HepG2 (cell line): ENCODE data around the gene FAM219A. TPM values are rescaled to one million over a fixed set of nuclear protein-coding genes. Genes with fewer than 3 reads are reported as not detected.

ENCODE experiments used
- CBX1 ChIP-seq: IDR thresholded peaks from one replicate; pipeline ENCODE4 v1.6.1; 2016; ENCODE audit warnings: antibody characterized with exemption, low read depth
- EZH2 ChIP-seq: conservative IDR thresholded peaks from 2 replicates; pipeline ENCODE4 v1.6.1; 2012; ENCODE audit warnings: mild to moderate bottlenecking, low read depth, low read length, moderate library complexity
- GTF3A ChIP-seq: sonication (generic); formaldehyde crosslinking; conservative IDR thresholded peaks from 2 replicates; pipeline ENCODE4 v1.4.0; 2020; ENCODE audit warnings: mild to moderate bottlenecking, missing genetic modification reagents
- KLF6 ChIP-seq: IDR thresholded peaks from 2 replicates; pipeline ENCODE4 v1.8.0; 2016; ENCODE audit warnings: missing biosample characterization, missing genetic modification reagents
- MIXL1 ChIP-seq: IDR thresholded peaks from 2 replicates; pipeline ENCODE4 v1.6.1; 2016
- NR2F6 ChIP-seq, 2 experiments: IDR thresholded peaks; 2 replicates each; pipeline ENCODE4 v1.6.1; 2016; ENCODE audit warnings: antibody characterized with exemption in 1 of 2, mild to moderate bottlenecking in 1 of 2
- PAX8 ChIP-seq: sonication (generic); formaldehyde crosslinking; IDR thresholded peaks from 2 replicates; pipeline ENCODE4 v1.8.0; 2022; ENCODE audit warnings: mild to moderate bottlenecking, missing genetic modification reagents, borderline replicate concordance
- SMARCE1 ChIP-seq: fragments of 450-650 bp; IDR thresholded peaks from 2 replicates; pipeline ENCODE4 v1.6.1; 2017; ENCODE audit warnings: borderline replicate concordance
- STAT5B ChIP-seq: sonication (generic); formaldehyde crosslinking; IDR thresholded peaks from 2 replicates; pipeline ENCODE4 v1.4.0; 2020; ENCODE audit warnings: missing genetic modification reagents
- SUZ12 ChIP-seq: fragments of 150-350 bp; IDR thresholded peaks from 2 replicates; pipeline ENCODE4 v1.6.1; 2014; ENCODE audit warnings: low read depth, low read length
- U2AF1 ChIP-seq: fragments of 200-400 bp; formaldehyde crosslinking; optimal IDR thresholded peaks from 2 replicates; pipeline ENCODE3; 2017; ENCODE audit warnings: mild to moderate bottlenecking, low read depth, low read length
- YEATS2 ChIP-seq: sonication (generic); formaldehyde crosslinking; IDR thresholded peaks from 2 replicates; pipeline ENCODE4 v1.4.0; 2020; ENCODE audit warnings: missing genetic modification reagents, borderline replicate concordance
- ZC3H4 ChIP-seq: sonication (generic); formaldehyde crosslinking; IDR thresholded peaks from 2 replicates; pipeline ENCODE4 v1.4.0; 2020; ENCODE audit warnings: missing genetic modification reagents, borderline replicate concordance
- ZNF468 ChIP-seq: sonication (generic); formaldehyde crosslinking; IDR thresholded peaks from 2 replicates; pipeline ENCODE4 v1.8.0; 2022; ENCODE audit warnings: mild to moderate bottlenecking, moderate library complexity, missing genetic modification reagents
- ZNF703 ChIP-seq: sonication (generic); formaldehyde crosslinking; IDR thresholded peaks from 2 replicates; pipeline ENCODE4 v1.5.1; 2020; ENCODE audit warnings: missing genetic modification reagents, mild to moderate bottlenecking, moderate library complexity, borderline replicate concordance
- polyA plus RNA-seq, 8 experiments: library from polyadenylated mRNA; depleted of rRNA in 3 of 8; stranded (reverse) in 7 of 8; unstranded in 1 of 8; fragments of >200 nt; fragmentation: Illumina TruSeq in 4 of 8; extraction: Trizol in 4 of 8; gene quantifications; 2 replicates each; pipeline versions ENCODE4 v1.2.1 to v1.2.3, GENCODE V29; 2011 to 2016; ENCODE audit warnings: low read depth in 4 of 8, missing spikeins in 1 of 8, mixed read lengths in 1 of 8; ENCODE audit not compliant: insufficient read depth in 1 of 8
- total RNA-seq, 5 experiments: library from RNA; depleted of rRNA; stranded (reverse); fragments of >200 nt; fragmentation: Illumina TruSeq; extraction: Trizol; gene quantifications; 2 replicates each; pipeline ENCODE4 v1.2.3, GENCODE V29; 2016; ENCODE audit warnings: low read depth in 1 of 5
- TF ChIP-seq, protein P1 (sequence below): sonication (generic); formaldehyde crosslinking; IDR thresholded peaks from 2 replicates; pipeline ENCODE4 v1.4.0; 2020; ENCODE audit warnings: missing genetic modification reagents
- TF ChIP-seq, protein P2 (sequence below): sonication (generic); formaldehyde crosslinking; IDR thresholded peaks from 2 replicates; pipeline ENCODE4 v1.5.0; 2020; ENCODE audit warnings: mild to moderate bottlenecking, missing genetic modification reagents, borderline replicate concordance
- TF ChIP-seq, protein P3 (sequence below): sonication (generic); formaldehyde crosslinking; IDR thresholded peaks from 2 replicates; pipeline ENCODE4 v1.4.0; 2020; ENCODE audit warnings: missing genetic modification reagents, borderline replicate concordance
- TF ChIP-seq, protein P4 (sequence below): sonication (generic); formaldehyde crosslinking; IDR thresholded peaks from 2 replicates; pipeline ENCODE4 v1.8.1; 2022; ENCODE audit warnings: mild to moderate bottlenecking, missing genetic modification reagents

The FAM219A gene
- total and polyA plus RNA-seq, 2 of the 13 experiments (the other 11 are each of a cell fraction or from before 2014, with no cell fraction given): 3.9 to 6.4 TPM

DNA sequence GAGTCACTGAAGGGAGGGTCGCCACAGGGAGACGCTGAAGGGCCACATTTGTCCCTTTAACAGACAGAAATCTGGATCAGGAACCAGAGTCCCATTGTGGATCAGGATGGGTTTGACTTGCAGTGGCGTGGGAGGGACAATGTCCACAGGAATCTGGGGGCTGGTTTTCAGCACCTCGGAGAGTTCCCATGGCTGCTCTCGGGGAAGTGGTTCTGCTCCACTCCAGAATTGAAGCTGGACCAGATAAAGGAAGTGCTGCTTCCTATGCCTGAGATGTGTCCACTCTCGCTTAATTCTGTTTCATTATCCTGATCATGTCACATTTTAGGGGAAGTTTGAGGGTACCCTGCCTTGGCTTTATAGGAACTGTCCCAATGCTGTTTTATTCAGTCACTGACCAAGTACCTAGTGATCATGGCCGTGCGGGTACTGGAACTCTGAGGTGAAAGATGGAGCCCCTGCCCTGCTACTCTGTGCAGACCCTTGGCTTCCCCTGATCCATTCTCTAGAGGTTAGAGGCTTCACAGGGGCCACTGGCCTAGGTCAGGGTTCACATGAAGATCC is 35.7 kb upstream of the FAM219A start (continued):
- no peak for TF ChIP-seq ZNF468 (CRISPR knock-in tag)
- TF ChIP-seq SUZ12: no peak
- no peak for TF ChIP-seq ZNF703
- TF ChIP-seq NR2F6 (IDR thresholded peaks at IDR 0.05): no peak
- TF ChIP-seq NR2F6 (CRISPR knock-in tag; IDR thresholded peaks at IDR 0.05): no peak
- no peak for TF ChIP-seq YEATS2
- 0 out of 2 replicates have a peak, but pooled peaks have one; percentile 49 for TF ChIP-seq STAT5B (CRISPR knock-in tag)
- TF ChIP-seq KLF6 (CRISPR knock-in tag): peak; percentile 70; the same call in 1 of the 2 replicates
- TF ChIP-seq, protein P1, sequence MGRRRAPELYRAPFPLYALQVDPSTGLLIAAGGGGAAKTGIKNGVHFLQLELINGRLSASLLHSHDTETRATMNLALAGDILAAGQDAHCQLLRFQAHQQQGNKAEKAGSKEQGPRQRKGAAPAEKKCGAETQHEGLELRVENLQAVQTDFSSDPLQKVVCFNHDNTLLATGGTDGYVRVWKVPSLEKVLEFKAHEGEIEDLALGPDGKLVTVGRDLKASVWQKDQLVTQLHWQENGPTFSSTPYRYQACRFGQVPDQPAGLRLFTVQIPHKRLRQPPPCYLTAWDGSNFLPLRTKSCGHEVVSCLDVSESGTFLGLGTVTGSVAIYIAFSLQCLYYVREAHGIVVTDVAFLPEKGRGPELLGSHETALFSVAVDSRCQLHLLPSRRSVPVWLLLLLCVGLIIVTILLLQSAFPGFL: no peak
- TF ChIP-seq PAX8 (CRISPR knock-in tag): no peak
- TF ChIP-seq U2AF1: no peak
- no peak for TF ChIP-seq CBX1
- no peak for TF ChIP-seq GTF3A (CRISPR knock-in tag)
- peak; percentile 53; the same call in 1 of the 2 replicates for TF ChIP-seq MIXL1 (CRISPR knock-in tag)
- no peak for TF ChIP-seq SMARCE1
- TF ChIP-seq, protein P2, sequence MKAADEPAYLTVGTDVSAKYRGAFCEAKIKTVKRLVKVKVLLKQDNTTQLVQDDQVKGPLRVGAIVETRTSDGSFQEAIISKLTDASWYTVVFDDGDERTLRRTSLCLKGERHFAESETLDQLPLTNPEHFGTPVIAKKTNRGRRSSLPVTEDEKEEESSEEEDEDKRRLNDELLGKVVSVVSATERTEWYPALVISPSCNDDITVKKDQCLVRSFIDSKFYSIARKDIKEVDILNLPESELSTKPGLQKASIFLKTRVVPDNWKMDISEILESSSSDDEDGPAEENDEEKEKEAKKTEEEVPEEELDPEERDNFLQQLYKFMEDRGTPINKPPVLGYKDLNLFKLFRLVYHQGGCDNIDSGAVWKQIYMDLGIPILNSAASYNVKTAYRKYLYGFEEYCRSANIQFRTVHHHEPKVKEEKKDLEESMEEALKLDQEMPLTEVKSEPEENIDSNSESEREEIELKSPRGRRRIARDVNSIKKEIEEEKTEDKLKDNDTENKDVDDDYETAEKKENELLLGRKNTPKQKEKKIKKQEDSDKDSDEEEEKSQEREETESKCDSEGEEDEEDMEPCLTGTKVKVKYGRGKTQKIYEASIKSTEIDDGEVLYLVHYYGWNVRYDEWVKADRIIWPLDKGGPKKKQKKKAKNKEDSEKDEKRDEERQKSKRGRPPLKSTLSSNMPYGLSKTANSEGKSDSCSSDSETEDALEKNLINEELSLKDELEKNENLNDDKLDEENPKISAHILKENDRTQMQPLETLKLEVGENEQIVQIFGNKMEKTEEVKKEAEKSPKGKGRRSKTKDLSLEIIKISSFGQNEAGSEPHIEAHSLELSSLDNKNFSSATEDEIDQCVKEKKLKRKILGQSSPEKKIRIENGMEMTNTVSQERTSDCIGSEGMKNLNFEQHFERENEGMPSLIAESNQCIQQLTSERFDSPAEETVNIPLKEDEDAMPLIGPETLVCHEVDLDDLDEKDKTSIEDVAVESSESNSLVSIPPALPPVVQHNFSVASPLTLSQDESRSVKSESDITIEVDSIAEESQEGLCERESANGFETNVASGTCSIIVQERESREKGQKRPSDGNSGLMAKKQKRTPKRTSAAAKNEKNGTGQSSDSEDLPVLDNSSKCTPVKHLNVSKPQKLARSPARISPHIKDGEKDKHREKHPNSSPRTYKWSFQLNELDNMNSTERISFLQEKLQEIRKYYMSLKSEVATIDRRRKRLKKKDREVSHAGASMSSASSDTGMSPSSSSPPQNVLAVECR: no peak
- TF ChIP-seq ZC3H4: no peak
- no peak for TF ChIP-seq EZH2
- TF ChIP-seq, protein P3, sequence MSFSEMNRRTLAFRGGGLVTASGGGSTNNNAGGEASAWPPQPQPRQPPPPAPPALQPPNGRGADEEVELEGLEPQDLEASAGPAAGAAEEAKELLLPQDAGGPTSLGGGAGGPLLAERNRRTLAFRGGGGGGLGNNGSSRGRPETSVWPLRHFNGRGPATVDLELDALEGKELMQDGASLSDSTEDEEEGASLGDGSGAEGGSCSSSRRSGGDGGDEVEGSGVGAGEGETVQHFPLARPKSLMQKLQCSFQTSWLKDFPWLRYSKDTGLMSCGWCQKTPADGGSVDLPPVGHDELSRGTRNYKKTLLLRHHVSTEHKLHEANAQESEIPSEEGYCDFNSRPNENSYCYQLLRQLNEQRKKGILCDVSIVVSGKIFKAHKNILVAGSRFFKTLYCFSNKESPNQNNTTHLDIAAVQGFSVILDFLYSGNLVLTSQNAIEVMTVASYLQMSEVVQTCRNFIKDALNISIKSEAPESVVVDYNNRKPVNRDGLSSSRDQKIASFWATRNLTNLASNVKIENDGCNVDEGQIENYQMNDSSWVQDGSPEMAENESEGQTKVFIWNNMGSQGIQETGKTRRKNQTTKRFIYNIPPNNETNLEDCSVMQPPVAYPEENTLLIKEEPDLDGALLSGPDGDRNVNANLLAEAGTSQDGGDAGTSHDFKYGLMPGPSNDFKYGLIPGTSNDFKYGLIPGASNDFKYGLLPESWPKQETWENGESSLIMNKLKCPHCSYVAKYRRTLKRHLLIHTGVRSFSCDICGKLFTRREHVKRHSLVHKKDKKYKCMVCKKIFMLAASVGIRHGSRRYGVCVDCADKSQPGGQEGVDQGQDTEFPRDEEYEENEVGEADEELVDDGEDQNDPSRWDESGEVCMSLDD: no peak
- TF ChIP-seq, protein P4, sequence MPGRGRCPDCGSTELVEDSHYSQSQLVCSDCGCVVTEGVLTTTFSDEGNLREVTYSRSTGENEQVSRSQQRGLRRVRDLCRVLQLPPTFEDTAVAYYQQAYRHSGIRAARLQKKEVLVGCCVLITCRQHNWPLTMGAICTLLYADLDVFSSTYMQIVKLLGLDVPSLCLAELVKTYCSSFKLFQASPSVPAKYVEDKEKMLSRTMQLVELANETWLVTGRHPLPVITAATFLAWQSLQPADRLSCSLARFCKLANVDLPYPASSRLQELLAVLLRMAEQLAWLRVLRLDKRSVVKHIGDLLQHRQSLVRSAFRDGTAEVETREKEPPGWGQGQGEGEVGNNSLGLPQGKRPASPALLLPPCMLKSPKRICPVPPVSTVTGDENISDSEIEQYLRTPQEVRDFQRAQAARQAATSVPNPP (CRISPR knock-in tag): no peak
